OCI-LY1 (cell line): ENCODE results near the gene DEFB110.
A peak's percentile ranks its signal among the peaks of the same experiment; 100 is the strongest.

ENCODE experiments used
- H2AFZ ChIP-seq: fragments of 200-600 bp; sonication (generic), shearing (Covaris generic); 2 replicates; pipeline ENCODE4 v1.6.0; 2014; ENCODE audit warnings: antibody characterized with exemption, mild to moderate bottlenecking, low read length
- H3F3A ChIP-seq: fragments of 200-600 bp; sonication (generic), shearing (Covaris generic); 2 replicates; pipeline ENCODE4 v1.6.0; 2014; ENCODE audit warnings: mild to moderate bottlenecking, antibody characterized with exemption, low read length, moderate library complexity; ENCODE audit not compliant: insufficient read depth
- H3K27ac ChIP-seq: fragments of 200-600 bp; sonication (generic); 2 replicates; pipeline ENCODE4 v1.5.1; 2014; ENCODE audit warnings: low read length, mixed run types, mild to moderate bottlenecking, low read depth; ENCODE audit not compliant: poor library complexity, severe bottlenecking
- H3K27me3 ChIP-seq: fragments of 200-600 bp; sonication (generic); 2 replicates; pipeline ENCODE4 v1.6.0; 2014; ENCODE audit warnings: antibody characterized with exemption, mild to moderate bottlenecking, low read length, moderate library complexity; ENCODE audit not compliant: insufficient read depth
- H3K36me3 ChIP-seq: fragments of 200-600 bp; sonication (generic); 2 replicates; pipeline ENCODE4 v1.6.1; 2014; ENCODE audit warnings: mild to moderate bottlenecking, antibody characterized with exemption, low read length, moderate library complexity, mixed read lengths; ENCODE audit not compliant: insufficient read depth
- H3K4me1 ChIP-seq: fragments of 200-600 bp; sonication (generic); 2 replicates; pipeline ENCODE4 v1.5.1; 2014; ENCODE audit warnings: mild to moderate bottlenecking, low read length, moderate library complexity; ENCODE audit not compliant: insufficient read depth, severe bottlenecking
- H3K4me2 ChIP-seq: fragments of 200-600 bp; sonication (generic), shearing (Covaris generic); 2 replicates; pipeline ENCODE4 v1.6.1; 2014; ENCODE audit warnings: low read length
- H3K4me3 ChIP-seq: fragments of 200-600 bp; sonication (generic); 2 replicates; pipeline ENCODE4 v1.5.1; 2014; ENCODE audit warnings: low read length, low read depth, mild to moderate bottlenecking, mixed read lengths; ENCODE audit not compliant: poor library complexity, severe bottlenecking
- H3K79me2 ChIP-seq: fragments of 200-600 bp; shearing (Covaris generic); 2 replicates; pipeline ENCODE4 v1.6.1; 2016; ENCODE audit warnings: mixed run types, low read length, mixed read lengths; ENCODE audit not compliant: insufficient read depth
- H3K9ac ChIP-seq: fragments of 200-600 bp; sonication (generic), shearing (Covaris generic); 2 replicates; pipeline ENCODE4 v1.6.1; 2014; ENCODE audit warnings: mild to moderate bottlenecking, low read length, mixed read lengths
- H3K9me2 ChIP-seq: fragments of 200-600 bp; sonication (generic), shearing (Covaris generic); 2 replicates; pipeline ENCODE4 v1.6.1; 2014; ENCODE audit warnings: low read depth, mild to moderate bottlenecking, low read length, mixed read lengths
- H3K9me3 ChIP-seq: fragments of 200-600 bp; shearing (Covaris generic); 2 replicates; pipeline ENCODE4 v1.6.1; 2014; ENCODE audit warnings: low read length, mixed read lengths
- H4K20me1 ChIP-seq: fragments of 200-600 bp; sonication (generic), shearing (Covaris generic); 2 replicates; pipeline ENCODE4 v1.6.0; 2016; ENCODE audit warnings: mild to moderate bottlenecking, low read length; ENCODE audit not compliant: insufficient read depth
- CTCF ChIP-seq: fragments of 200-600 bp; sonication (generic), shearing (Covaris generic); IDR thresholded peaks from 2 replicates; pipeline ENCODE4 v1.5.1; 2017; ENCODE audit warnings: mild to moderate bottlenecking, antibody characterized with exemption, low read length, moderate library complexity, mixed read lengths
- EZH2 ChIP-seq: fragments of 200-600 bp; sonication (generic), shearing (Covaris generic); IDR thresholded peaks from 2 replicates; pipeline ENCODE4 v1.8.0; 2017; ENCODE audit warnings: borderline replicate concordance, mixed run types, mild to moderate bottlenecking, antibody characterized with exemption, low read length, moderate library complexity, mixed read lengths

Gene DEFB110

GRCh38 chr6:50030777-50031562, 9.2 kb upstream of the DEFB110 start:
- H3K4me1 ChIP-seq, result no peaks in the 10 kb centered on the region
- H3F3A ChIP-seq, result no peaks in the 10 kb centered on the region
- H3K27ac ChIP-seq, result no peak overlapping the region
- peak; percentile 31; the same call in 1 of the 2 replicates for TF ChIP-seq CTCF
- no peak for TF ChIP-seq EZH2
- H2AFZ ChIP-seq, result no peak overlapping the region
- H3K4me2 ChIP-seq, result no peak overlapping the region
- H3K36me3 ChIP-seq, result no peaks in the 10 kb centered on the region
- H3K79me2 ChIP-seq, result no peaks in the 10 kb centered on the region
- no peaks in the 10 kb centered on the region for H3K9me3 ChIP-seq
- H3K4me3 ChIP-seq, result no peak overlapping the region
- no peaks in the 10 kb centered on the region for H4K20me1 ChIP-seq
- H3K9me2 ChIP-seq, result no peaks in the 10 kb centered on the region
- no peaks in the 10 kb centered on the region for H3K27me3 ChIP-seq
- H3K9ac ChIP-seq, result no peak overlapping the region

- no peaks in the 10 kb centered on the region for H3F3A ChIP-seq
- no peak for TF ChIP-seq EZH2
- no peak for TF ChIP-seq CTCF
- H3K27ac ChIP-seq, result no peak overlapping the region
- no peaks in the 10 kb centered on the region for H3K79me2 ChIP-seq
- H3K9ac ChIP-seq, result no peak overlapping the region
- no peaks in the 10 kb centered on the region for H3K4me1 ChIP-seq
- no peak overlapping the region for H3K4me3 ChIP-seq
- H3K36me3 ChIP-seq, result no peaks in the 10 kb centered on the region
- no peaks in the 10 kb centered on the region for H3K27me3 ChIP-seq
- no peak overlapping the region for H2AFZ ChIP-seq
- H3K9me3 ChIP-seq, result no peaks in the 10 kb centered on the region
- H3K4me2 ChIP-seq, result no peak overlapping the region
- no peaks in the 10 kb centered on the region for H3K9me2 ChIP-seq
- H4K20me1 ChIP-seq, result no peaks in the 10 kb centered on the region
Measured at GRCh38 chr6:50030350-50030749, 8.6 kb upstream of the DEFB110 start.

- Histone ChIP-seq H3K36me3 (no peaks in the 10 kb centered on the region), H4K20me1 (no peaks in the 10 kb centered on the region), H3K27me3 (no peaks in the 10 kb centered on the region), H3K4me2 (no peak overlapping the region), H3K9me2 (no peaks in the 10 kb centered on the region), H3K27ac (no peak overlapping the region), H3K4me3 (no peak overlapping the region), H3K79me2 (no peaks in the 10 kb centered on the region), H3K4me1 (no peaks in the 10 kb centered on the region), H3K9me3 (no peaks in the 10 kb centered on the region), H3F3A (no peaks in the 10 kb centered on the region), H3K9ac (no peak overlapping the region), H2AFZ (no peak overlapping the region)
- TF ChIP-seq EZH2 (no peak), CTCF (no peak)
Measured at GRCh38 chr6:50025258-50025657, 3.5 kb upstream of the DEFB110 start.
